ENCODE data around the gene TPX2.

Gene TPX2

DNA sequence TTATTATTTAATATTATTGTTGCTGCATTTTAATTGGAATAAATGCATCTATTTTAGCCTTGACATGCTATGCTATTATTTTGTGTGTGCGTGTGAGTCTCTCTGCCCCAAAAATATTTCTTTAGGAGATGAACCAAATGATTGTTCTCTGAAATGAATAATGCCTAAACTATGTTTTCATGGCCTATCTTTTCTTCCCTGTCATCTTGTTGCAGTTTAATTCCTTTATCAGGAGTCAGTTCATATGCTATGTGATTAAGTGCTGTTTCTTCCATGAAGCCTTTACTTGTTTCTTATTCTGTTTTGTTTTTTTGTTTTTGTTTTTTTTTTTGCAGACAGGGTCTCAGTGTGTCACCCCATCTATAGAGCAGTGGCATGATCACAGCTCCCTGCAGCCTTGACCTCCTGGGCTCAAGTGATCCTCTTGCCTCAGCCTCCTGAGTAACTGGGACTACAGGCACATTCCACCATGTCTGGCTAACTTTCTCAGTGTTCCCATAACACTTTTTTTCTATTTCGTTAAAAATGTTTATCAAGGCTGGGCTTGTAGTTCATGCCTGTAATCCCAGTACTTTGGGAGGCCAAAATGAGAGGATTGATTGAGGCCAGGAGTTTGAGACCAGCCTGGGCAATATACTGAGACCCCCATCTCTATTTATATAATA lies 25.7 kb downstream of the TPX2 start:
- ChIA-PET CTCF (no interaction called here), POLR2A (no interaction called here)
- Histone ChIP-seq H3K27ac (ENCODE audit: extremely low read depth, low read depth, low read length) (no peak overlapping the region), H3K9me3 (ENCODE audit: control insufficient read depth, insufficient read depth, low read depth, low read length) (no peaks in the 10 kb centered on the region), H3K36me3 (ENCODE audit: control insufficient read depth in 2 of 2, insufficient read depth in 1 of 2, low read length in 2 of 2) (peaks cover 65 to 75% of the 10 kb centered on the region in 2 experiments), H3K4me3 (ENCODE audit: low read depth, low read length) (no peak overlapping the region), H3K4me1 (ENCODE audit: control insufficient read depth, insufficient read depth, low read length) (peaks cover 6% of the 10 kb centered on the region; the same call in 1 of the 2 replicates)
- TF ChIP-seq ZNF10 (tag by site-specific recombination; IDR thresholded peaks at IDR 0.05) (no peak), ZNF341 (tag by site-specific recombination; IDR thresholded peaks at IDR 0.05; ENCODE audit: low read depth) (no peak), ZNF558 (tag by site-specific recombination; IDR thresholded peaks at IDR 0.05) (no peak), KLF9 (tag by site-specific recombination; IDR thresholded peaks at IDR 0.05; ENCODE audit: low read depth) (no peak), ZNF560 (tag by site-specific recombination; IDR thresholded peaks at IDR 0.05; ENCODE audit: borderline replicate concordance) (no peak), KLF16 (tag by site-specific recombination; IDR thresholded peaks at IDR 0.05) (no peak), ZNF132 (tag by site-specific recombination; IDR thresholded peaks at IDR 0.05; ENCODE audit: borderline replicate concordance) (no peak), ZNF350 (tag by site-specific recombination; IDR thresholded peaks at IDR 0.05) (no peak), ZNF138 (tag by site-specific recombination; IDR thresholded peaks at IDR 0.05; ENCODE audit: borderline replicate concordance) (no peak), ZNF707 (tag by site-specific recombination; IDR thresholded peaks at IDR 0.05) (no peak), ZNF48 (tag by site-specific recombination; IDR thresholded peaks at IDR 0.05) (no peak), ZNF629 (tag by site-specific recombination; IDR thresholded peaks at IDR 0.05) (no peak), SCRT1 (tag by site-specific recombination; IDR thresholded peaks at IDR 0.05; ENCODE audit: borderline replicate concordance) (no peak), MYNN (tag by site-specific recombination; IDR thresholded peaks at IDR 0.05; ENCODE audit: borderline replicate concordance) (no peak), GLI4 (tag by site-specific recombination; IDR thresholded peaks at IDR 0.05) (no peak), RBAK (tag by site-specific recombination; IDR thresholded peaks at IDR 0.05) (no peak), ZNF626 (tag by site-specific recombination; IDR thresholded peaks at IDR 0.05) (no peak)
- TF ChIP-seq, protein P1, sequence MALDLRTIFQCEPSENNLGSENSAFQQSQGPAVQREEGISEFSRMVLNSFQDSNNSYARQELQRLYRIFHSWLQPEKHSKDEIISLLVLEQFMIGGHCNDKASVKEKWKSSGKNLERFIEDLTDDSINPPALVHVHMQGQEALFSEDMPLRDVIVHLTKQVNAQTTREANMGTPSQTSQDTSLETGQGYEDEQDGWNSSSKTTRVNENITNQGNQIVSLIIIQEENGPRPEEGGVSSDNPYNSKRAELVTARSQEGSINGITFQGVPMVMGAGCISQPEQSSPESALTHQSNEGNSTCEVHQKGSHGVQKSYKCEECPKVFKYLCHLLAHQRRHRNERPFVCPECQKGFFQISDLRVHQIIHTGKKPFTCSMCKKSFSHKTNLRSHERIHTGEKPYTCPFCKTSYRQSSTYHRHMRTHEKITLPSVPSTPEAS (tag by site-specific recombination; IDR thresholded peaks at IDR 0.05): no peak
- TF ChIP-seq, protein P2, sequence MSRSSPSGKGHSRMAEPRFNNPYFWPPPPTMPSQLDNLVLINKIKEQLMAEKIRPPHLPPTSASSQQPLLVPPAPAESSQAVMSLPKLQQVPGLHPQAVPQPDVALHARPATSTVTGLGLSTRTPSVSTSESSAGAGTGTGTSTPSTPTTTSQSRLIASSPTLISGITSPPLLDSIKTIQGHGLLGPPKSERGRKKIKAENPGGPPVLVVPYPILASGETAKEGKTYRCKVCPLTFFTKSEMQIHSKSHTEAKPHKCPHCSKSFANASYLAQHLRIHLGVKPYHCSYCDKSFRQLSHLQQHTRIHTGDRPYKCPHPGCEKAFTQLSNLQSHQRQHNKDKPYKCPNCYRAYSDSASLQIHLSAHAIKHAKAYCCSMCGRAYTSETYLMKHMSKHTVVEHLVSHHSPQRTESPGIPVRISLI (tag by site-specific recombination; IDR thresholded peaks at IDR 0.05): no peak
- TF ChIP-seq, protein P3, sequence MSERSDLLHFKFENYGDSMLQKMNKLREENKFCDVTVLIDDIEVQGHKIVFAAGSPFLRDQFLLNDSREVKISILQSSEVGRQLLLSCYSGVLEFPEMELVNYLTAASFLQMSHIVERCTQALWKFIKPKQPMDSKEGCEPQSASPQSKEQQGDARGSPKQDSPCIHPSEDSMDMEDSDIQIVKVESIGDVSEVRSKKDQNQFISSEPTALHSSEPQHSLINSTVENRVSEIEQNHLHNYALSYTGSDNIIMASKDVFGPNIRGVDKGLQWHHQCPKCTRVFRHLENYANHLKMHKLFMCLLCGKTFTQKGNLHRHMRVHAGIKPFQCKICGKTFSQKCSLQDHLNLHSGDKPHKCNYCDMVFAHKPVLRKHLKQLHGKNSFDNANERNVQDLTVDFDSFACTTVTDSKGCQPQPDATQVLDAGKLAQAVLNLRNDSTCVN (tag by site-specific recombination; optimal IDR thresholded peaks at IDR 0.05): no peak

DNA sequence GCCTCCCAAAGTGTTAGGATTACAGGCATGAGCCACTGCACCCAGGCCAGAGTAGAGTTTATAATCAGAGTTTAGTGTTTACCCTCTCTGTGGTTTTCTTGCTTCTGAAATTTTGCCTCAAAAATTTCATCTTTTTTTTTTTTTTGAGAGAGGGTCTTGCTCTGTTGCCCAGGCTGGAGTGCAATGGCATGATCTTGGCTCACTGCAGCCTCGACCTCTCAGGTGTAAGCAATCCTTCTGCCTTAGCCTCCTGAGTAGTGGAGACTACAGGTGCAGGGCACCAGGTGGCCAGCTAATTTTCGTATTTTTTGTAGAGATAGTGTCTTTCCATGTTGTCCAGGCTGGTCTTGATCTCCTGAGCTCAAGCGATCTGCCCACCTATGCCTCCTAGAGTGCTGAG lies 28.7 kb downstream of the TPX2 start:
- H3K9me3 ChIP-seq (ENCODE audit: control insufficient read depth, insufficient read depth, low read depth, low read length): no peaks in the 10 kb centered on the region
- peak; percentile 82 for TF ChIP-seq ZNF121 (tag by site-specific recombination; IDR thresholded peaks at IDR 0.05)
- no peak for TF ChIP-seq SCRT1 (tag by site-specific recombination; IDR thresholded peaks at IDR 0.05; ENCODE audit: borderline replicate concordance)
- no peak overlapping the region for H3K27ac ChIP-seq (ENCODE audit: extremely low read depth, low read depth, low read length)
- peaks cover 63 to 85% of the 10 kb centered on the region in 2 experiments for H3K36me3 ChIP-seq (ENCODE audit: control insufficient read depth in 2 of 2, insufficient read depth in 1 of 2, low read length in 2 of 2)
- ChIA-PET CTCF (no interaction called here), POLR2A (no interaction called here)
- no peaks in the 10 kb centered on the region for H3K4me1 ChIP-seq (ENCODE audit: control insufficient read depth, insufficient read depth, low read length)
- H3K4me3 ChIP-seq (ENCODE audit: low read depth, low read length): no peak overlapping the region
